H4 (cell line): ENCODE data around the gene NECTIN1. TPM values are rescaled to one million over a fixed set of nuclear protein-coding genes. Genes with fewer than 3 reads are reported as not detected.

Experiments used
- DNase-seq: peaks from one replicate; pipeline ENCODE4 v3.0.0-alpha.2; 2015; ENCODE audit warnings: low spot score
- total RNA-seq: library from RNA; depleted of rRNA; stranded (reverse); fragments of >200 nt; shearing (Covaris generic); gene quantifications from 2 replicates; pipeline ENCODE4 v1.2.3, GENCODE V29; 2014

The NECTIN1 gene
- total RNA-seq, 1 experiment from 2014 or later = 6.6 TPM

GRCh38 chr11:119641983-119642745, 86.8 kb downstream of the NECTIN1 start:
- no peak for DNase-seq

- no peak for DNase-seq
Measured at GRCh38 chr11:119640541-119640940, 88.5 kb downstream of the NECTIN1 start.

DNA sequence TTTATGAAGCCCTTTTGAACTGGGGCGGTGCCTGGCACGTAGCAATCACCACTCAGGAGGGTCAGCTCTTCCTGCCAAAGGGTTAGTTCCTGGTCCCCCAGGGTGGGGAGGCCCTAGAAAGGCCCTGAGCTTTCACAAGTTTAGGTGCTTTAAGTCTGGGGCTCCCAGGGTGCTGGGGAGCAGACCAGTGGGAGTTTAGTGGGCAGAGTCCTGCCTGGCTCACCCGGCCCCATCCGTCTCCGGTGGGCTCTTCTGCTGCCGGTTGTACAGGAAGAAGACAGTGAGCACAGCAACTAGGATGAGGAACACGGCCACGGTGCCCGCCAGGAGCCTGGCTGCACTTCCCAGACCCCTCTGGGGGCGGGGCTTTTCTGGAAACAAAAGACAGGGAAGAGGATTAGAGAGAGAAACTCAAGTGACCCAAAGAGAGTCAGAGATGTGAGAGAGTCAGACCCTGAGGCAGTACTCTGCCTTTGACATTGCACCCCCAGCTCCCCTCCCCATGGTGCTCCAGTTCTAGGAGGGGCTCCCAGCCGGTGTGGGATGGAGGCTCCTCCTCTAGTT, 89.3 kb downstream of the NECTIN1 start:
- no peak for DNase-seq

GRCh38 chr11:119638851-119639250, 90.1 kb downstream of the NECTIN1 start:
- DNase-seq = no peak

GRCh38 chr11:119637481-119637880, 91.5 kb downstream of the NECTIN1 start:
- DNase-seq = no peak

GRCh38 chr11:119635776-119636175, 93.2 kb downstream of the NECTIN1 start:
- DNase-seq = no peak

- no peak for DNase-seq
Measured at GRCh38 chr11:119635041-119635740, 93.8 kb downstream of the NECTIN1 start.

GRCh38 chr11:119634301-119634700, 94.7 kb downstream of the NECTIN1 start:
- DNase-seq = no peak

GRCh38 chr11:119629834-119630624, 99.0 kb downstream of the NECTIN1 start:
- DNase-seq = no peak

- DNase-seq = no peak
Measured at GRCh38 chr11:119629085-119629484, 99.9 kb downstream of the NECTIN1 start.

GRCh38 chr11:119627286-119627685, 101.7 kb downstream of the NECTIN1 start:
- no peak for DNase-seq

- DNase-seq = no peak
Measured at GRCh38 chr11:119626871-119627270, 102.1 kb downstream of the NECTIN1 start.

DNA sequence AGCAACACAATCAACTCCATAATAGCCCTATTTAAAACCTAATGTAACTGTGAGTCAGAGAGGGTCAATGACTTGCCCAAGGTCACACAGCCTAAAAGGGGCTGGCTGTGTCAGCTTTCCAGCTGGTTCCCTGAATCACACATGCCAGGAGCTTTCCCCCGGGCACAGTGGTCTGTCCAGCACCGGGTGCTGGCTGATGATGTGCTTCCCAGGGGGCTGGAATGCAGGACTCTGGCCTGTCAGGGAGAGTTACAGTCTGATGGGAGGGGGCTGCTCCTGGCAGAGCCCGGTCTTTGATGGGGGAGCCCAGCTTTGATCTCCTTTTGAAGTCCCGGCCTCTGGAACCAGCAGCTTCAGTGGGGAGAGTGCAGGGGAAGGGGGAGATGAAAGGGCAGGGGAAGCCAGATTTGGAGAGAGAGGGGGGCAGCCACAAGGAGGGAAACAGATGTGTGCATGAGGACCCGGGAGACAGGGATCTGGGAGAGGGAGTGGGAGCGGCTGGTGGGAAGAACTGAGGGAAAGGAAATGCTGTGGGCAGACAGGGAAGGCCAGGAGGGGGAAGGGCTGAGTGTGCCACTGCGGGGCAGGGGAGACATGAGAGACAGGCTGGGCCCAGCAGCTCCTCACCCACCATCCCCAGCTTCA, 102.7 kb downstream of the NECTIN1 start:
- DNase-seq = no peak

GRCh38 chr11:119625206-119625978, 103.6 kb downstream of the NECTIN1 start:
- DNase-seq = no peak

- no peak for DNase-seq
Measured at GRCh38 chr11:119624629-119625028, 104.4 kb downstream of the NECTIN1 start.

DNA sequence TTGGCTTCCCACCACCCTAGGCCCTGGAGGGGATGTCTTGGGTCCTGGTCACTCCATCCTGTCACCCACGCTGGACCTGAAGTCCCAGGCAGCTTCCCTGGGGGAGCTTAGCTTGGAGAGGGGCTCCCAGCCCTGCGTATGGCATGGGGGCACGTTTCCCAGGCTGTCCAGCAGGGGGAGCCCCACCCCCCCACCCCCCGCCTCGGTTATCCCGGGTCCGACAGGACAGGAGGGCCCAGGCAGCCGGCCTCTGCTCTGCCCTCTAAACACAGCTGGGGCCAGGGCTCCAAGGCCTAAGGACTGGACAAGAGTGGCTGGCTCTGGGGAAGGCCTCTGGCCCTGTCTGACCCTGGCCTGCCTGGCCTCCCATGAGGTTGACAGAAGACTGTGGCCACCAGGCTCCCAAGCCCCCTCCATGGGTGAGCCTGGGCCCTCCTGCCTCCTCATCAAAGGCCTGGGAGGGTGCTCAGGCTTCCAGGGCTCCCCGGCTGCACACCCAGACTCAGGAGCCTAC, 104.8 kb downstream of the NECTIN1 start:
- DNase-seq = no peak

GRCh38 chr11:119623682-119624081, 105.3 kb downstream of the NECTIN1 start:
- DNase-seq = no peak

GRCh38 chr11:119622454-119623143, 106.4 kb downstream of the NECTIN1 start:
- no peak for DNase-seq

DNA sequence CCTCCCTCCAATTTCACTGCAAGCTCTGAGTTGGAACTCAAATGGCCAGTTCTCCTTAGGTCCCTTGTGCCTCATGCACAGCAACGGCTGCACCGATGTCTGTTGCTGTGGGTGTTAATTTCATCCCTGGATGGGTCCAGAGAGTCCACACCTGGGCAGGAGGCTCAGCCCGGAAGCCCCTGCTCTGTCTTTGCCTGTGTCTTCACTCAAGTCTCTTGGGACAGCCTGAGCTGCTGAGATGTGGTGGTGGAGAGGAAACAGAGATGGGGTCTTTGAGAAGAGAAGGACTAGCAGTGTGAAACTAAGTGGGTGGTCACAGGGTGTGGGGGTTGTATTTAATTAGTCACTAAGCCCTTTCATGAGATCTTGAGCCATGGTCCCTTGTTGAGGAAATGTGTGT, 109.3 kb downstream of the NECTIN1 start:
- no peak for DNase-seq
